K562 (cell line): ENCODE measurements around the gene TRAF3IP1. TPM values are rescaled to one million over a fixed set of nuclear protein-coding genes. Genes with fewer than 3 reads are reported as not detected.

ENCODE experiments used
- ATAC-seq: fragments of 200-7000 bp; cut with Tn5 transposase; 3 replicates; pipeline ENCODE4 v1.9.1; 2020; ENCODE audit warnings: moderate library complexity
- BruUV-seq: library from RNA; stranded (reverse); fragments of 400-500 nt; replicated peaks from 2 replicates; lab custom pipeline; 2021; lab: Mats Ljungman, UMichigan
- CTCF ChIA-PET: fragments of 300-600 bp; formaldehyde crosslinking; extraction: SDS; loops from one replicate; lab custom pipeline; 2021; ENCODE audit warnings: low intra/inter-chr PET ratio; lab: Yijun Ruan, JAX
- POLR2A ChIA-PET: fragments of 300-600, 350-650 bp; sonication (Branson Sonifier 250); formaldehyde crosslinking; extraction: SDS; loops from one replicate; lab custom pipeline; 2021; ENCODE audit warnings: antibody characterized with exemption, inconsistent platforms; lab: Yijun Ruan, JAX
- DNase-seq, 4 experiments: peaks; one replicate each; pipeline versions ENCODE4 v3.0.0 to v3.0.0-alpha.2; 2011 to 2018; ENCODE audit warnings: low spot score in 3 of 4, mixed read lengths in 3 of 4; ENCODE audit errors: extremely low read depth in 1 of 4
- FAIRE-seq: peaks from 2 replicates; lab custom pipeline; 2011; peaks lifted over from hg19 to GRCh38; lab: Jason Lieb, UNC
- H2AFZ ChIP-seq: 2 replicates; pipeline ENCODE4 v1.6.0; 2011; ENCODE audit warnings: low read depth, low read length, control low read depth, inconsistent platforms
- H3K27ac ChIP-seq: fragments of 200-600 bp; 3 replicates; pipeline ENCODE4 v1.8.0; 2011; ENCODE audit warnings: low read depth, mild to moderate bottlenecking, control low read depth, inconsistent platforms, low read length, moderate library complexity, mixed read lengths; ENCODE audit errors: extremely low read depth
- H3K27me3 ChIP-seq, 2 experiments: fragments of 300-600 bp in 1 of 2; 2 replicates in 1 of 2; 3 replicates in 1 of 2; pipeline versions ENCODE4 v1.6.0 to v1.8.0; 2011; ENCODE audit warnings: inconsistent platforms in 2 of 2, low read length in 2 of 2, mild to moderate bottlenecking in 1 of 2, mixed read lengths in 1 of 2, moderate library complexity in 1 of 2; ENCODE audit not compliant: control insufficient read depth in 2 of 2, insufficient read depth in 2 of 2
- H3K36me3 ChIP-seq: fragments of 300-600 bp; 3 replicates; pipeline ENCODE4 v1.8.0; 2011; ENCODE audit warnings: mild to moderate bottlenecking, low read length, inconsistent platforms; ENCODE audit not compliant: control insufficient read depth, insufficient read depth
- H3K4me1 ChIP-seq, 2 experiments: fragments of 200-600 bp in 1 of 2; replicated peaks in 1 of 2; 2 replicates in 1 of 2; 3 replicates in 1 of 2; pipeline versions ENCODE4 v1.5.1 to v1.8.0; 2011; ENCODE audit warnings: inconsistent platforms in 2 of 2, low read length in 2 of 2, mild to moderate bottlenecking in 1 of 2, mixed read lengths in 1 of 2, moderate library complexity in 1 of 2; ENCODE audit not compliant: control insufficient read depth in 2 of 2, insufficient read depth in 2 of 2
- H3K4me2 ChIP-seq: 2 replicates; pipeline ENCODE4 v1.6.1; 2011; ENCODE audit warnings: low read length, control low read depth, inconsistent platforms, mixed read lengths; ENCODE audit not compliant: insufficient read depth
- H3K4me3 ChIP-seq: fragments of 200-600 bp; sonication (generic), shearing (Covaris generic); 2 replicates; pipeline ENCODE4 v1.5.1; 2016; ENCODE audit warnings: control low read depth, inconsistent platforms
- H3K79me2 ChIP-seq: fragments of 200-600 bp; 3 replicates; pipeline ENCODE4 v1.8.0; 2011; ENCODE audit warnings: low read length, inconsistent platforms; ENCODE audit not compliant: control insufficient read depth, insufficient read depth
- H3K9ac ChIP-seq, 2 experiments: 2 replicates each; pipeline versions ENCODE4 v1.6.0 to v1.6.1; 2011; ENCODE audit warnings: low read depth in 2 of 2, low read length in 2 of 2, control low read depth in 1 of 2, inconsistent platforms in 1 of 2, mild to moderate bottlenecking in 1 of 2, mixed read lengths in 1 of 2; ENCODE audit not compliant: insufficient read depth in 1 of 2
- H3K9me1 ChIP-seq: one replicate; pipeline ENCODE4 v1.6.0; 2011; ENCODE audit warnings: inconsistent platforms, mild to moderate bottlenecking, low read length, moderate library complexity; ENCODE audit not compliant: control insufficient read depth, insufficient read depth
- H3K9me3 ChIP-seq: replicated peaks from 2 replicates; pipeline ENCODE4 v1.5.1; 2011; ENCODE audit warnings: low read depth, low read length, inconsistent platforms; ENCODE audit not compliant: control insufficient read depth, insufficient read depth
- H4K20me1 ChIP-seq: replicated peaks from 2 replicates; pipeline ENCODE4 v1.6.1; 2011; ENCODE audit warnings: low read length, inconsistent platforms, mixed read lengths; ENCODE audit not compliant: control insufficient read depth, insufficient read depth
- ESRRB ChIP-seq: fragments of 250-450 bp; sonication (Bioruptor Pico); IDR thresholded peaks from 2 replicates; pipeline ENCODE4 v1.5.0; 2020; ENCODE audit warnings: mild to moderate bottlenecking, moderate library complexity, borderline replicate concordance
- GATAD2B ChIP-seq: fragments of 450-650 bp; IDR thresholded peaks from 2 replicates; pipeline ENCODE4 v1.6.1; 2017; ENCODE audit warnings: mild to moderate bottlenecking, borderline replicate concordance
- USF1 ChIP-seq: sonication (generic); formaldehyde crosslinking; IDR thresholded peaks from 2 replicates; pipeline ENCODE4 v1.9.0; 2022; ENCODE audit warnings: mild to moderate bottlenecking, missing genetic modification reagents
- WGBS: fragments of 100-300 bp; shearing (Covaris generic); methylation state at CpG from one replicate; pipeline ENCODE4 v1.1.6; 2016; ENCODE audit warnings: low coverage, mixed read lengths; ENCODE audit not compliant: insufficient coverage; ENCODE audit errors: missing lambda C conversion rate; 5-methylcytosine and 5-hydroxymethylcytosine counted together
- in situ Hi-C: fragments of 300-500 bp; cut with MboI; formaldehyde crosslinking; loops from 4 replicates; pipeline ENCODE4 v1.15.0; 2018; ENCODE audit warnings: inconsistent platforms, mixed read lengths
- intact Hi-C: fragments of 100-400 bp; cut with micrococcal nuclease; formaldehyde crosslinking; loops from 2 replicates; pipeline ENCODE4 v1.14.2; 2022
- polyA plus RNA-seq, 8 experiments: library from polyadenylated mRNA; depleted of rRNA in 4 of 8; stranded (reverse) in 5 of 8; unstranded in 3 of 8; fragments of >200 nt; fragmentation: Nextera tagmentation in 2 of 8; fragmentation: Illumina TruSeq in 1 of 8; extraction: Ambion mirVana in 2 of 8; extraction: Trizol in 1 of 8; gene quantifications; 2 replicates each; pipeline versions ENCODE4 v1.2.1 to v1.2.3, GENCODE V29; 2011 to 2014; ENCODE audit warnings: inconsistent platforms in 1 of 8, missing spikeins in 1 of 8
- total RNA-seq, 7 experiments: library from RNA; depleted of rRNA in 6 of 7; stranded (reverse); fragments of >200 nt in 6 of 7; fragmentation: Illumina TruSeq in 2 of 7; extraction: Trizol in 2 of 7; gene quantifications; 2 replicates each; pipeline versions ENCODE4 v1.2.1 to v1.2.3, GENCODE V29; 2011 to 2021; ENCODE audit warnings: low replicate concordance in 1 of 7
- TF ChIP-seq, protein P1 (sequence below), 2 experiments: fragments of 450-650 bp; conservative IDR thresholded peaks; 2 replicates each; pipeline ENCODE4 v1.6.1; 2017; ENCODE audit warnings: mild to moderate bottlenecking in 2 of 2, moderate library complexity in 2 of 2

TRAF3IP1 gene
- total and polyA plus RNA-seq, 9 of the 15 experiments (the other 6 are each of a cell fraction or from before 2014, with no cell fraction given), result 1.3 to 7.4 (median 3.4) TPM

DNA sequence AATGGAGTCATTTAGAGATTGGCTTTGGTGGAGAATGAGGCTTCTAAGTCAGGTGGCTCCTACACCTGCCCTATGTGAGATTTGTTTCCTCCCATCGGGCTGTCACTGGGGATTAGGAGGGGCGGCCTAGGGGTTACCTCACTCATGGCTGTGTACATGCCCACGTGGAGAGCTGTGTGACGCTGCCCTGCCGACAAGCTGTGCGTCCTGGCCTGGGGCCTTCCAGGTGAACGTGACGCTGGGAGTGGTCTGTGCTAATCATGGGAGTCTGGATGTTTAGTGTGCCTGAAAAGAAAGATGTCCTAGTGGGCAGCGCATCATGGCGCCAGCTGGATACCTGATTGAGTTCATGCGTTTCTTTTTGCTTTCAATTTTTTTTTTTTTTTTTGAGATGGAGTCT, 120.4 kb downstream of the TRAF3IP1 start:
- H3K9ac ChIP-seq, result no peak overlapping the region
- intact Hi-C loops (no loop called here), in situ Hi-C loops (no loop called here)
- no peak for ATAC-seq
- H4K20me1 ChIP-seq, result peaks cover 15% of the 10 kb centered on the region; the same call in 1 of the 2 replicates
- WGBS, result 72% methylated on average over 7 of the region's 11 CpGs
- H2AFZ ChIP-seq, result no peak overlapping the region
- no peaks in the 10 kb centered on the region for H3K9me3 ChIP-seq
- H3K4me2 ChIP-seq, result no peak overlapping the region
- ChIA-PET POLR2A (no interaction called here), CTCF (no interaction called here)
- peaks cover 73% of the 10 kb centered on the region for H3K79me2 ChIP-seq
- no peaks in the 10 kb centered on the region for H3K27me3 ChIP-seq
- no peak for FAIRE-seq
- no peak for DNase-seq
- H3K36me3 ChIP-seq, result peaks cover 81% of the 10 kb centered on the region; the same call in 2 of the 3 replicates
- no peak overlapping the region for H3K27ac ChIP-seq
- TF ChIP-seq GATAD2B (no peak), ESRRB (CRISPR knock-in tag) (no peak), USF1 (CRISPR knock-in tag) (no peak)
- TF ChIP-seq, protein P1, sequence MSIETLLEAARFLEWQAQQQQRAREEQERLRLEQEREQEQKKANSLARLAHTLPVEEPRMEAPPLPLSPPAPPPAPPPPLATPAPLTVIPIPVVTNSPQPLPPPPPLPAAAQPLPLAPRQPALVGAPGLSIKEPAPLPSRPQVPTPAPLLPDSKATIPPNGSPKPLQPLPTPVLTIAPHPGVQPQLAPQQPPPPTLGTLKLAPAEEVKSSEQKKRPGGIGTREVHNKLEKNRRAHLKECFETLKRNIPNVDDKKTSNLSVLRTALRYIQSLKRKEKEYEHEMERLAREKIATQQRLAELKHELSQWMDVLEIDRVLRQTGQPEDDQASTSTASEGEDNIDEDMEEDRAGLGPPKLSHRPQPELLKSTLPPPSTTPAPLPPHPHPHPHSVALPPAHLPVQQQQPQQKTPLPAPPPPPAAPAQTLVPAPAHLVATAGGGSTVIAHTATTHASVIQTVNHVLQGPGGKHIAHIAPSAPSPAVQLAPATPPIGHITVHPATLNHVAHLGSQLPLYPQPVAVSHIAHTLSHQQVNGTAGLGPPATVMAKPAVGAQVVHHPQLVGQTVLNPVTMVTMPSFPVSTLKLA (conservative IDR thresholded peaks at IDR 0.05), result no peak
- peaks cover 2% of the 10 kb centered on the region for H3K9me1 ChIP-seq
- H3K4me1 ChIP-seq, result peaks cover 3 to 5% of the 10 kb centered on the region in 2 experiments; a peak in 4 of 5 replicates
- no peak overlapping the region for H3K4me3 ChIP-seq
- no TSS peak for BruUV-seq
